ENCODE results near the gene MTR.

- TF ChIP-seq CTCF (IDR thresholded peaks at IDR 0.05; ENCODE audit: low read depth, low read length, missing input control) (no peak), EGR1 (IDR thresholded peaks at IDR 0.05; ENCODE audit: low read depth in 2 of 2) (no peak), REST (IDR thresholded peaks at IDR 0.05) (no peak), RAD21 (IDR thresholded peaks at IDR 0.05) (no peak), YY1 (IDR thresholded peaks at IDR 0.05) (no peak), SP1 (IDR thresholded peaks at IDR 0.05) (no peak), FOXA1 (IDR thresholded peaks at IDR 0.05) (no peak), ZBTB33 (IDR thresholded peaks at IDR 0.05) (no peak), GABPA (IDR thresholded peaks at IDR 0.05 in 1 of 2, conservative IDR thresholded peaks at IDR 0.05 in 1 of 2) (no peak), TAF1 (conservative IDR thresholded peaks at IDR 0.05) (no peak), MAX (IDR thresholded peaks at IDR 0.05) (no peak), NR2F2 (IDR thresholded peaks at IDR 0.05) (no peak), RXRA (IDR thresholded peaks at IDR 0.05) (no peak)
Observed at GRCh38 chr1:236830116-236830515, 35.0 kb downstream of the MTR start.
